ENCODE results near the gene PRKCZ. TPM values are rescaled to one million over a fixed set of nuclear protein-coding genes. Genes with fewer than 3 reads are reported as not detected.
"Not testable (repeated sequence)": the region's sequence is repeated elsewhere in the genome, so short reads cannot be mapped to it uniquely, and the experiment has no call there.

Gene PRKCZ
- total RNA-seq, 1 donor from 2014 or later: 2.5 TPM

DNA sequence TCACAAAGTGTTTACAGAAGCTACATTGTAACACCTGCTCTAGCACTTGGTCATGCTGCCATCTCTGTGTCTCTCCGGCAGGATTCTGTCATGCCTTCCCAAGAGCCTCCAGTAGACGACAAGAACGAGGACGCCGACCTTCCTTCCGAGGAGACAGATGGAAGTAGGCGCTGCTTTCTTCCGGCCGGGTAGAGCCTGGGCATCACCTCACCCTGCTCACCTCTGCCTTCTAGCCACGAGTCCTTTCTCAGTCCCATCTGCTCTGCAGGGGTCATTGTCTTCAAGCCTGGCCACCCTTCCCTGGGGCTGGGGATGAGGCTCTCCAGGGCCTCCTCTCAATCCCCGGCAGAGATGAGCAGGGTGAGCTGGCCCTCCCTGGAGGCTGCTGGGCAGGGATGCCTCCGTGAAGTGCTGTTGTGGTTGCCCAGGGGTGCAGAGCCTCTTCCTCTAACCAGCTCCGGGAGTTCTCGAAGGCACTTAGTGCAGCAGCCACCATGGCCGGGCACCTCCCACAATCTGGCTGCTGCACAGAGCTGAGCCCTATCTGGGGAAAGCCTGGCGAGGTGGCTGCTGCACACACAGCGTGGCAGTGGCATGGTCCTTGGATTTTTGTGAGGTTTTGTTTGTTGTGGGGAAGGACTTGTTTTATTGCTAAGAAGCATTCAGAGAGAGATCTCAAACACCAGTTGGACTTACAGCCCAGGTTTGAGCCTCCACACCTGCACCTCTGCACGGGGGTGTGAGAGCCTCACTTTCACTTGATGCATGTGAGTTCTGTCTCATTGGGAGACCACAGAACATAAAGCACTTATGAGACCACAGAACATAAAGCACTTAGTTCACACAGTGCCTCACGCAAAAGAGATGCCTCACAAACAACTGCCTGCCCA lies 96.0 kb downstream of the PRKCZ start:
- H3K4me3 Mint-ChIP-seq: no peak overlapping the region
- no peaks in the 10 kb centered on the region for H3K4me1 Mint-ChIP-seq
- no peaks in the 10 kb centered on the region for H3K27me3 Mint-ChIP-seq
- intact Hi-C loops (cut with micrococcal nuclease): no loop called here
- no peak overlapping the region for H3K27ac Mint-ChIP-seq
- H3K9me3 Mint-ChIP-seq: no peaks in the 10 kb centered on the region
- DNase-seq: peak; percentile 73
- no peaks in the 10 kb centered on the region for H3K36me3 Mint-ChIP-seq (ENCODE audit: low read depth)

DNA sequence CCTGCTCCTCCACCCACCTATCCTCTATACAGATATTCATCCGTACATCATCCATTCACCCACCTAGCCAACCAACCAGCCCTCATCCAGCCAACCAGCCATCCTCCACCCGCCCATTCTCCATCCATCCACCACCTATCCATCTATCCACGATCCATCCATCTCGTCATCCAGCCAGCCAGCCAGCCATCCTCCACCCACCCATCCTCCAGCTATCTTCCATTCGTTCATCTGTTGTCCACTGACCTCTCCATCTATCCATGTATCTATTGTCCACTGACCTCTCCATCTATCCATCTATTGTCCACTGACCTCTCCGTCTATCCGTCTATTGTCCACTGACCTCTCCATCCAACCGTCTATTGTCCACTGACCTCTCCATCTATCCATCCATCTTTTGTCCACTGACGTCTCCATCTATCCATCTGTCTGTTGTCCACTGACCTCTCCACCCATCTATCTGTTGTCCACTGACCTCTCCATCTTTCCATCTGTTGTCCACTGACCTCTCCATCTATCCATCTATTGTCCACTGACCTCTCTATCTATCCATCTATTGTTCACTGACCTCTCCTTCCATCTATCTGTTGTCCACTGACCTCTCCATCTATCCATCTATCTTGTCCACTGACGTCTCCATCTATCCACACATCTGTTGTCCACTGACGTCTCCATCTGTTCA lies 96.8 kb downstream of the PRKCZ start:
- H3K4me3 Mint-ChIP-seq: no peak overlapping the region
- DNase-seq: no peak
- H3K36me3 Mint-ChIP-seq (ENCODE audit: low read depth): no peaks in the 10 kb centered on the region
- no peaks in the 10 kb centered on the region for H3K9me3 Mint-ChIP-seq
- no peak overlapping the region for H3K27ac Mint-ChIP-seq
- H3K27me3 Mint-ChIP-seq: no peaks in the 10 kb centered on the region
- no peaks in the 10 kb centered on the region for H3K4me1 Mint-ChIP-seq
- intact Hi-C loops (cut with micrococcal nuclease): no loop called here

DNA sequence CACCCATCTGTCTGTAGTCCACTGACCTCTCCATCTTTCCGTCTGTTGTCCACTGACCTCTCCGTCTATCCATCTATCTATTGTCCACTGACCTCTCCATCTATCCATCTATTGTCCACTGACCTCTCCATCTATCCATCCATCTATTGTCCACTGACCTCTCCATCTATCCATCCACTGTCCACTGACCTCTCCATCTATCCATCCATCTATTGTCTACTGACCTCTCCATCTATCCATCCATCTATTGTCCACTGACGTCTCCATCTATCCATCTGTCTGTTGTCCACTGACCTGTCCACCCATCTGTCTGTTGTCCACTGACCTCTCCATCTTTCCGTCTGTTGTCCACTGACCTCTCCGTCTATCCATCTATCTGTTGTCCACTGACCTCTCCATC lies 97.7 kb downstream of the PRKCZ start:
- H3K4me1 Mint-ChIP-seq; H3K27ac Mint-ChIP-seq; H3K9me3 Mint-ChIP-seq; intact Hi-C loops (cut with micrococcal nuclease); DNase-seq; H3K4me3 Mint-ChIP-seq; H3K36me3 Mint-ChIP-seq (ENCODE audit: low read depth); H3K27me3 Mint-ChIP-seq: not testable (repeated sequence)

DNA sequence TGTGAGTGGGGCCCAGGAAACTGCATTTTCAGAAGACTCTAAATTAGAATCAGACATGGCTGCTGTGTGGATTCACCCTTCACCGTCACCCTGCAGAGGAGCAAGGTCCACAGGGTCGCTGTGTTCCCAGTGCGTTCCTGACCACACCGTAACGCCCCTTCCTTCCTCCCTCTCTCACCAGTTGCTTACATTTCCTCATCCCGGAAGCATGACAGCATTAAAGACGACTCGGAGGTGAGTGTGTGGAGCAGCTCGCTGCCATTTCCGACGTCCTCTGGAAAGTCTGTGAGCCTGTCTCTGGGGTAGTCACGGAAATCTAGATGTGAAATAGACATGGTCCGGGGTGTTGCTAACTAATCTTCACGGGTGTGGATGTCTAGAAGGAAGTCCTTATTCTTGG lies 98.5 kb downstream of the PRKCZ start:
- Mint-ChIP-seq H3K27ac (no peak overlapping the region), H3K27me3 (no peaks in the 10 kb centered on the region), H3K4me3 (no peak overlapping the region), H3K9me3 (no peaks in the 10 kb centered on the region), H3K4me1 (peaks cover 3% of the 10 kb centered on the region), H3K36me3 (ENCODE audit: low read depth) (no peaks in the 10 kb centered on the region)
- DNase-seq: peak; percentile 87
- intact Hi-C loops (cut with micrococcal nuclease): no loop called here

DNA sequence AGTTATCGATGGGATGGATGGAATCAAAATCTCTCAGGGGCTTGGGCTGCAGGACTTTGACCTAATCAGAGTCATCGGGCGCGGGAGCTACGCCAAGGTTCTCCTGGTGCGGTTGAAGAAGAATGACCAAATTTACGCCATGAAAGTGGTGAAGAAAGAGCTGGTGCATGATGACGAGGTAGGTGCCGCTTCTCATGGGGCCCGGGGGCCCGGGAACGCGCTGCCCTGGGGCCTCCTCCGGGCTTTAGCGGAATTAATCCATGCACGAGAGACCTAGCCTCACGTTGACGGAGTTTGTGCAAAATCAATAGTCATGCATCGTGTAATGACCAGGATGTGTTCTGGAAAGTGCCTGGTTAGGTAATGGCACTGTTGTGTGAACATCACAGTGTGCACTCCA lies 100.6 kb downstream of the PRKCZ start:
- Mint-ChIP-seq H3K4me3 (no peak overlapping the region), H3K36me3 (ENCODE audit: low read depth) (no peaks in the 10 kb centered on the region), H3K4me1 (peaks cover 3% of the 10 kb centered on the region), H3K9me3 (peaks cover 6% of the 10 kb centered on the region), H3K27ac (no peak overlapping the region), H3K27me3 (no peaks in the 10 kb centered on the region)
- intact Hi-C loops (cut with micrococcal nuclease): no loop called here
- DNase-seq: no peak

DNA sequence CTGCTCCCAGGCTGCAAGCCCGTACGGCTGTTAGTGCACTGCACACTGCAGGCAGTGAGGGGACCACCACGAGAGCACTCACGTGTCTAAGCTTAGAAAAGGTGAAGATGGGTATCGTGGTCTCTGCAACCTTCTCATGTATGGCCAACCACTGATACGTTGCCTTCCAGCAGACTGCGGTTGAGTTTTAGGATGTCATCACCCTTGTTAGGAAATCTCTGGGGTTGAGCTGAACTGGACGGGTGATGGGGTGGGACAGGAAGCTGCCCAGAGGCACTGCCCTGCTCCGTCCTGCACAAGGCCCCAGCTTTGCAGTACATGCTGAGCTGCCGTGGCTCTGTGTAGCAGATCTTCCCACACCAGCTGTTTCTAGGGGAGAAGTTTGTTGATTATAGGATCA lies 101.0 kb downstream of the PRKCZ start:
- peaks cover 6% of the 10 kb centered on the region for H3K9me3 Mint-ChIP-seq
- intact Hi-C loops (cut with micrococcal nuclease): no loop called here
- H3K36me3 Mint-ChIP-seq (ENCODE audit: low read depth): no peaks in the 10 kb centered on the region
- H3K4me3 Mint-ChIP-seq: no peak overlapping the region
- H3K27me3 Mint-ChIP-seq: no peaks in the 10 kb centered on the region
- DNase-seq: no peak
- no peak overlapping the region for H3K27ac Mint-ChIP-seq
- H3K4me1 Mint-ChIP-seq: peaks cover 3% of the 10 kb centered on the region

DNA sequence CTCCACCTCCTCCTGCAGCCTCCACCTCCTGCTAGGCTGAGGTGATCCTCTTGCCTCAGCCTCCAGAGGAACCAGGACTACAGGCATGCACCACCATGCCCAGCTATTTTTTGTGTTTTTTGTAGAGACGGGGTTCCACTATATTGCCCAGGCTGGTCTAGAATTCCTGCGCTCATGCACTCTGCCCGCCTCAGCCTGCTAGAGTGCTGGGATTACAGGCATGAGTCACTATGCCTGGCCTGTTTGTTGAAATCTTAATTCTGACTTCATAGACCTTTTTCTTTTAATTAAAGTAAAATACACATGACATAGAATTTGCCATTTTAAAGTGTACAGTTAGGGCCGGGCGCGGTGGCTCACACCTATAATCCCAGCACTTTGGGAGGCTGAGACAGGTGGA lies 101.7 kb downstream of the PRKCZ start:
- Mint-ChIP-seq H3K4me1 (peaks cover 3% of the 10 kb centered on the region), H3K9me3 (peaks cover 6% of the 10 kb centered on the region), H3K27ac (no peak overlapping the region), H3K36me3 (ENCODE audit: low read depth) (no peaks in the 10 kb centered on the region), H3K27me3 (no peaks in the 10 kb centered on the region), H3K4me3 (no peak overlapping the region)
- no peak for DNase-seq
- intact Hi-C loops (cut with micrococcal nuclease): no loop called here

DNA sequence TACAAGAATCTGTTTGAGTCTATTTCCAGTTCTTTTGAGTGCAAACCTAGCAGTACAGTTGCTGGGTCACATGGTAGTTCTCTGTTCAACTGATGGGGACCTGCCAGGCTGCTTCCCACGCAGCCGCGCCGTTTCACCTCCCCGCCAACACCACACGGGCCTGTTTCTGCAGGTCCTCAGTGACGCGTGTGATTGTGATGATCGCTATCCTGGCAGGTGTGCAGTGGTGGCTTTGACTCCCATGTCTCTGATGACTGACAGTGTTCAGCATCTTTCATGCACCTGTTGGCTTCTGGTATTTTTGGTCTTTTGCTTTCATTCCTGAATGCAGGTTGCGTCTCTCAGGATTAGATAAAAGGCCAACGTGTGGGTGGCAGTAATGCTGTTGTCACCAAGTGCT lies 102.7 kb downstream of the PRKCZ start:
- Mint-ChIP-seq H3K9me3 (peaks cover 6% of the 10 kb centered on the region), H3K4me1 (peaks cover 3% of the 10 kb centered on the region), H3K36me3 (ENCODE audit: low read depth) (no peaks in the 10 kb centered on the region), H3K27me3 (no peaks in the 10 kb centered on the region), H3K27ac (no peak overlapping the region), H3K4me3 (no peak overlapping the region)
- no peak for DNase-seq
- intact Hi-C loops (cut with micrococcal nuclease): no loop called here

DNA sequence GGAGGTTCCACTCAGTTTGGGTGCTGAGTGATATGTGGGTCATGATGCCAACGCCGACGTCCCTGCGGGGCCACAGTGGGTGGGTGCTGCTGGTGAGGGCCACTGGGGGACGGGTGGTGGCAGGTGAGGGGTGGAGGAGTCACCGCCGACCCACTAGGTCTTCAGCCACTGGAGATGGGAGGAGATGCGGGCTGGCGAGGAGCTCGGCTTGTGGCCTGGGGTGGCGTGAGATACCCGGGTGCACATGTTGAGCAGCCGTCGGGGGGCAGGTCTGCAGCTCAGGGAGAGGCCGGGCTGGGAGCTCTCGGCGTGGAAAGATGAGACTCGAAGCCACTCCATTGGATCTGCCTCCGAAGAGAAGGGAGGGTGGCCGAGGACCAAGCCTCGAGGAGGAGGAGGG lies 103.8 kb downstream of the PRKCZ start:
- no peak for DNase-seq
- intact Hi-C loops (cut with micrococcal nuclease): no loop called here
- H3K9me3 Mint-ChIP-seq: peaks cover 6% of the 10 kb centered on the region
- no peak overlapping the region for H3K27ac Mint-ChIP-seq
- no peaks in the 10 kb centered on the region for H3K27me3 Mint-ChIP-seq
- no peaks in the 10 kb centered on the region for H3K36me3 Mint-ChIP-seq (ENCODE audit: low read depth)
- peaks cover 3% of the 10 kb centered on the region for H3K4me1 Mint-ChIP-seq
- no peak overlapping the region for H3K4me3 Mint-ChIP-seq

DNA sequence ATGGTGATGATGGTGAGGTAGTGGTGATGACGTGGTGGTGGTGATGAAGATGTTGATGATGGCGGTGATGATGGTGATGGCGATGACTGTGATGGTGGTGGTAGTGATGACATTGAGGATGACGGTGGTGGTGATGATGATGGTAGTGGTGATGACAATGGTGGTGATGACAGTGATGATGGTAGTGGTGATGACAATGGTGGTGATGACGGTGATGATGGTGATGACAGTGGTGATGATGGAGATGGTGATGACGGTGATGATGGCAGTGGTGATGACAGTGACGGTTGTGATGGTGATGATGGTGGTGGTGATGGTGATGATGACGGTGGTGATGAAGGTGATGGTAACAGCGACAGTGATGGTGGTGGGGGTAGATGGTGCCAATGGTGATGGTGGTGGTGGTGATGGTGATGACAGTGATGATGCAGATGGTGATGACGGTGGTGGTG lies 105.0 kb downstream of the PRKCZ start:
- intact Hi-C loops (cut with micrococcal nuclease): no loop called here
- peaks cover 3% of the 10 kb centered on the region for H3K4me1 Mint-ChIP-seq
- no peak overlapping the region for H3K27ac Mint-ChIP-seq
- H3K27me3 Mint-ChIP-seq: no peaks in the 10 kb centered on the region
- no peak overlapping the region for H3K4me3 Mint-ChIP-seq
- H3K9me3 Mint-ChIP-seq: peaks cover 6% of the 10 kb centered on the region
- no peaks in the 10 kb centered on the region for H3K36me3 Mint-ChIP-seq (ENCODE audit: low read depth)
- no peak for DNase-seq

DNA sequence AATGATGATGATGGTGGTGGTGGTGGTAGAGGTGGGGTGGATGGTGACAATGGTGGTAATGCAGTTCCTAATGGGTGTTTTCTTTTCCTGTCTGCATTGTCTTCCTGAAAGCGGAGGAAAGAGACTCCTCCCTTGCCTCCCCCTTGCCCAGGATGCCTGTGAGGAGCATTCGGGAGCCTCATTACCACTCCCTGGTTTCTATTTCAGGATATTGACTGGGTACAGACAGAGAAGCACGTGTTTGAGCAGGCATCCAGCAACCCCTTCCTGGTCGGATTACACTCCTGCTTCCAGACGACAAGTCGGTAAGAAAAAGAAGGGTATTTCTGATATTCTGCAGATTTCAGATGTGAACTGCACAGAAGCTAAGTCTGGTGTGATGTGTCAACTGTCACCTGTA lies 105.6 kb downstream of the PRKCZ start:
- Mint-ChIP-seq H3K4me1 (peaks cover 3% of the 10 kb centered on the region), H3K27ac (no peak overlapping the region), H3K9me3 (peaks cover 6% of the 10 kb centered on the region), H3K27me3 (no peaks in the 10 kb centered on the region), H3K36me3 (ENCODE audit: low read depth) (no peaks in the 10 kb centered on the region), H3K4me3 (no peak overlapping the region)
- DNase-seq: no peak
- intact Hi-C loops (cut with micrococcal nuclease): no loop called here

DNA sequence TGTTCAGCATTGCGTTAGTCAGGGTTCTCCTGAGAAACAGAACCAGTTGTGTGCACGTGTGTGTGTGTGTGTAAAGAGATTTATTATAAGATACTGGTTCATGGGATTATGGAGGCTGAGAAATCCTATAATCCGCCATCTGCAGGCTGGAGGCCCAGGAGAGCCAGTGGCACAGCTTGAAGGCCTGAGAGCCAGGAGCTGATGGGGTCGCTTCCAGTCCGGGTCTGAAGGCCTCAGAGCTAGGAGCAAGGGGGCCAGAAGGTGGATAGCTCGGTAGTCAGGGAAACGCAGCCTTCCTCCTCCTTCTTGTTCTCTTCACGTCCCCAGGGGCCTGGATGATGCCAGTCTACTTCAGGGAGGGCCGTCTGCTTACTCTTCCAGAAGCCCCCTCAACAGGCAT lies 106.7 kb downstream of the PRKCZ start:
- H3K9me3 Mint-ChIP-seq: peaks cover 6% of the 10 kb centered on the region
- no peaks in the 10 kb centered on the region for H3K36me3 Mint-ChIP-seq (ENCODE audit: low read depth)
- H3K4me1 Mint-ChIP-seq: peaks cover 3% of the 10 kb centered on the region
- intact Hi-C loops (cut with micrococcal nuclease): no loop called here
- no peak overlapping the region for H3K27ac Mint-ChIP-seq
- no peak for DNase-seq
- no peaks in the 10 kb centered on the region for H3K27me3 Mint-ChIP-seq
- H3K4me3 Mint-ChIP-seq: no peak overlapping the region

DNA sequence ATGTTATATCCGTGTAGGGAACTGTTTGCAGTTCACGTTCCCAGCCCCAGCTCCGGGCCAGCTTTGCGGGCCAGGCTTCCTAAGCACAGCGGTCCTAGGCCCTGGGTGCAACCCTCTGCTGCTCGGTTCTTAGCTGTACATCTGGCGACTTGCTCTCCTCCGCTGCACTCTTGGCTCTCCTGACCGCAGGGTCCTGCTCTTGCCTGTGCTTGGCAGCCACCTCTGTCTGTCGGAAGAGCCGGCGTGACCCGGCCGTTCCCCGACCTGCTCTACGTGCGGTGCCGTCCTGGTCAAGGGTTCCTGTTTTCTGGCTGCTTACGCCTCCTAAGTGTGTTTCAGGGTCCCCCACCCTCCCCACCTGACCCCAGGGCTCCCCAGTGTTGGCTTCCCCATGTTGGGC lies 107.6 kb downstream of the PRKCZ start:
- DNase-seq: no peak
- intact Hi-C loops (cut with micrococcal nuclease): no loop called here
- Mint-ChIP-seq H3K4me1 (no peaks in the 10 kb centered on the region), H3K36me3 (ENCODE audit: low read depth) (no peaks in the 10 kb centered on the region), H3K4me3 (no peak overlapping the region), H3K9me3 (peaks cover 6% of the 10 kb centered on the region), H3K27ac (no peak overlapping the region), H3K27me3 (no peaks in the 10 kb centered on the region)

DNA sequence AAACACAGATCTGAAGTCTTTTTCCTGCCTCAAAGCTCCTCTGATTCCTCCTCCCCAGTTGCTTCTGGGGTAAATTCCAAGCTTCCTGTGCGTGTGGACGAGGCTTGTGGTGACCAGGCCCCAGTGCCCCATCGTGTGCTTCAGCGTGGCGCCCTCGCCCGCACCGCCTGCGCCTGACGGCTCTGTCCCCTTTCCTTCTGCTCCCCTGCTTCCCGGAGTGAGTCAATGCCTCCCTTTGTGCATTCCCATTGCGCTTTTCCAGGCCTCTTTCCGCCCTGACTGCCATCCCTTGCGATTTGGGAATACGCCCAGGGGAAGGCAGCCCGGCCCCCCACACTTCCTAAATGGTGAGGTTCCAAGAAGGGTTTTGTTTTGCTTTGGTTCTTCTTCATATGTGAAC lies 108.1 kb downstream of the PRKCZ start:
- no peak overlapping the region for H3K4me3 Mint-ChIP-seq
- no peak for DNase-seq
- H3K9me3 Mint-ChIP-seq: peaks cover 6% of the 10 kb centered on the region
- intact Hi-C loops (cut with micrococcal nuclease): no loop called here
- H3K27ac Mint-ChIP-seq: no peak overlapping the region
- no peaks in the 10 kb centered on the region for H3K27me3 Mint-ChIP-seq
- H3K36me3 Mint-ChIP-seq (ENCODE audit: low read depth): no peaks in the 10 kb centered on the region
- no peaks in the 10 kb centered on the region for H3K4me1 Mint-ChIP-seq
